Neural cell (in vitro differentiated cells): ENCODE results near the gene FOXO1.

ENCODE experiments used
- CTCF ChIP-seq: fragments of 450-650 bp; IDR thresholded peaks from 2 replicates; pipeline ENCODE4 v1.5.1; 2014; ENCODE audit warnings: antibody characterized with exemption, mild to moderate bottlenecking, moderate library complexity; ENCODE audit not compliant: poor library complexity, severe bottlenecking
- EP300 ChIP-seq: fragments of 450-650 bp; conservative IDR thresholded peaks from 2 replicates; pipeline ENCODE4 v1.6.1; 2014; ENCODE audit warnings: antibody characterized with exemption, mild to moderate bottlenecking, moderate library complexity; ENCODE audit not compliant: poor library complexity, severe bottlenecking
- EZH2 ChIP-seq: fragments of 200-600, 300-800 bp; shearing (Covaris generic), sonication (generic); IDR thresholded peaks from 2 replicates; pipeline ENCODE4 v1.6.1; 2014; ENCODE audit warnings: antibody characterized with exemption, low read length, borderline replicate concordance, mild to moderate bottlenecking; ENCODE audit not compliant: insufficient read depth, poor library complexity, severe bottlenecking
- MXI1 ChIP-seq: fragments of 450-650 bp; conservative IDR thresholded peaks from 2 replicates; pipeline ENCODE4 v1.6.1; 2014; ENCODE audit warnings: antibody characterized with exemption, mild to moderate bottlenecking; ENCODE audit not compliant: poor library complexity, severe bottlenecking
- POLR2AphosphoS5 ChIP-seq: IDR thresholded peaks from 2 replicates; pipeline ENCODE4 v1.6.1; 2012
- REST ChIP-seq: IDR thresholded peaks from 2 replicates; pipeline ENCODE4 v1.6.1; 2012; ENCODE audit warnings: borderline replicate concordance
- SMC3 ChIP-seq: fragments of 450-650 bp; conservative IDR thresholded peaks from 2 replicates; pipeline ENCODE4 v1.6.1; 2014; ENCODE audit warnings: antibody characterized with exemption, mild to moderate bottlenecking, moderate library complexity; ENCODE audit not compliant: poor library complexity
- TAF1 ChIP-seq: IDR thresholded peaks from 2 replicates; pipeline ENCODE4 v1.6.1; 2012; ENCODE audit warnings: low read depth

- TF ChIP-seq CTCF (no peak), EZH2 (no peak), TAF1 (no peak), EP300 (no peak), MXI1 (no peak), SMC3 (no peak), POLR2AphosphoS5 (no peak), REST (no peak)
These were observed 27.2 kb downstream of the FOXO1 start for GRCh38 chr13:40639221-40639681.
